ENCODE data around the gene CTR9. TPM values are rescaled to one million over a fixed set of nuclear protein-coding genes. Genes with fewer than 3 reads are reported as not detected.

Gene CTR9
- total RNA-seq, 4 donors from 2014 or later: 28.6 to 34.1 (median 30.5) TPM

GRCh38 chr11:10743354-10744000 is 7.6 kb upstream of the CTR9 start:
- no peaks in the 10 kb centered on the region for H3K36me3 ChIP-seq
- WGBS: 60% methylated on average over 13 of the region's 13 CpGs
- TF ChIP-seq EP300 (IDR thresholded peaks at IDR 0.05) (no peak), POLR2AphosphoS5 (IDR thresholded peaks at IDR 0.05) (no peak), POLR2A (IDR thresholded peaks at IDR 0.05) (no peak), CTCF (IDR thresholded peaks at IDR 0.05) (no peak)
- no peak overlapping the region for H3K4me3 ChIP-seq
- H3K27me3 ChIP-seq: no peaks in the 10 kb centered on the region
- no peaks in the 10 kb centered on the region for H3K9me3 ChIP-seq
- peaks cover 5% of the 10 kb centered on the region for H3K4me1 ChIP-seq
- DNase-seq (ENCODE audit: low spot score in 2 of 2): no peak
- no peak overlapping the region for H3K27ac ChIP-seq

DNA sequence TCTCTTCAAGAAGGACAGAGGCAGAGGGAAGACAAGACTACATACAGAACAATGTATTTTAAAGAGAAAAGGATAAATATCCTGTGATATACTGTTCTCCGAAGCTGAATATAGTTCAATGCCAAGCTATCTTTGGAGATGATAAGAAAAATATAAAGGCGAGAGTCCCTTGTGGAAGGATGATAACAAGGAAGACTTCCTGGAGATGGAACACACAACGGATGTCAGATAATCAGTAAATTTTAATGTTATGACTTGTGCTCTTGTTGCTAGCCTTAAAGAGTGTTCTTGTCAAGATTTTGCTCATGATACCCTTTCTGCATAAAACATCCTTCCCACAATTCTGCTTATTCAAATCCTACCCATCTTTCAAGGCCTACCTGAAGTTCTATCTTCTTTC is 6.8 kb upstream of the CTR9 start:
- no peak for TF ChIP-seq EP300 (IDR thresholded peaks at IDR 0.05)
- TF ChIP-seq POLR2A (IDR thresholded peaks at IDR 0.05): no peak
- TF ChIP-seq POLR2AphosphoS5 (IDR thresholded peaks at IDR 0.05): no peak
- no peak for TF ChIP-seq CTCF (IDR thresholded peaks at IDR 0.05)
- 91% methylated on average over 3 of the region's 3 CpGs for WGBS
- DNase-seq (ENCODE audit: low spot score in 2 of 2): no peak
- Histone ChIP-seq H3K36me3 (no peaks in the 10 kb centered on the region), H3K27ac (no peak overlapping the region), H3K27me3 (no peaks in the 10 kb centered on the region), H3K9me3 (no peaks in the 10 kb centered on the region), H3K4me1 (peaks cover 5% of the 10 kb centered on the region), H3K4me3 (no peak overlapping the region)

DNA sequence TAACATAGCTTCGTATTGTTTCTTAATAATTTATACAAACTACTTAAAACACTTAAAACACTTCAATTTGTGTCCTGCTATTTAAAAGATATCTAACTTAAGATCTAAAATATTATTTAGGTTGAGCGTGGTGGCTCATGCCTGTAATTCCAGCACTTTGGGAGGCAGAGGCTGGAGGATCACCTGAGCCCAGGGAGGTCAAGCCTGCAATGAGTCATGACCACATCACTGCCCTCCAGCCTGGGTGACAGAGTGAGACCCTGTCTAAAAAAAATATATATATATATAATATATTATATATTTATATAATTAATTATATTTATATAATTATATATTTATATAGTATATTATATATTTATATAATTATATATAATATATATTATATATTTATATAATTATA is 4.2 kb upstream of the CTR9 start:
- WGBS: 99% methylated on average over 2 of the region's 2 CpGs
- Histone ChIP-seq H3K4me3 (no peak overlapping the region), H3K36me3 (no peaks in the 10 kb centered on the region), H3K9me3 (no peaks in the 10 kb centered on the region), H3K27me3 (no peaks in the 10 kb centered on the region), H3K27ac (no peak overlapping the region), H3K4me1 (peaks cover 12% of the 10 kb centered on the region)
- DNase-seq (ENCODE audit: low spot score in 2 of 2): no peak
- TF ChIP-seq EP300 (IDR thresholded peaks at IDR 0.05) (no peak), CTCF (IDR thresholded peaks at IDR 0.05) (no peak), POLR2A (IDR thresholded peaks at IDR 0.05) (no peak), POLR2AphosphoS5 (IDR thresholded peaks at IDR 0.05) (no peak)

DNA sequence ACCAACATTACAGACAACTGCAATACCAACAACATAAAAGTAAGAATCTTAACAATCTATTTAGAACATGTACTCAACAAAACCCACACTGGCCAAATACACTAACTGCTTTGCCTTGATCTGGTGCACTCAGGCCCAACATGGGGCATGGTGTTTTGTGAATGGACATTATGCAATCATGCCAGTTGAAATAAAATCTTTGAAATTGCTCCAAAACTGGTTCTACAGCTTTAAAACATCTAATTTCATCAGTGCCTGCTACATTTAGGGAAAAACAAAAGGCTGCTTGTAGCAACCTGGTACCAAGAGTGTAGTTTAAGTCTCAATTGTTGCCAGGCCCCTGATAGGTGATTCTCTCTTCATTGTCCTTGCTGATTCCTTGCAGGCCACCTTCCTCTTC is 3.3 kb upstream of the CTR9 start:
- no peak for DNase-seq (ENCODE audit: low spot score in 2 of 2)
- no peaks in the 10 kb centered on the region for H3K36me3 ChIP-seq
- H3K4me1 ChIP-seq: peaks cover 16% of the 10 kb centered on the region
- TF ChIP-seq CTCF (IDR thresholded peaks at IDR 0.05) (no peak), EP300 (IDR thresholded peaks at IDR 0.05) (no peak), POLR2A (IDR thresholded peaks at IDR 0.05) (no peak)
- H3K9me3 ChIP-seq: no peaks in the 10 kb centered on the region
- no peaks in the 10 kb centered on the region for H3K27me3 ChIP-seq
- H3K4me3 ChIP-seq: no peak overlapping the region
- H3K27ac ChIP-seq: no peak overlapping the region

DNA sequence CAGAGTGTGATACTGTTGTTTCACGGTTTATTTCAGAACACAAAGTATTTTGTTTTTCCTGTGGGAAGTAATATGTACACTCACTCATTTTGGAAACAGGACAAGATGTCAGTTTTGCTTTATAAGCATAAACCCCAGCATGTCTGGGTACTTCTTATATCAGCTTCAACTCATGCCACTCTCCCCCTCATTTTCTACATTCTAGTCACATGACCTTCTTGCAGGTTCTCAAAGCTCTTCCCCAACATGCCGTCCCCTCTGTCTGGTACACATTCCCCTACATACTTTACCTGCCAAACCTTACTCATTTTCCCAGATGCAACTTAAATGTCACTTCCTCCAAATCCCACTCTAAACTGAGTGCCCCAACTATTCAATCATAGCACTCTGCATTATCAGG is 1.6 kb upstream of the CTR9 start:
- WGBS: 68% methylated on average over 2 of the region's 2 CpGs
- Histone ChIP-seq H3K4me1 (peaks cover 21% of the 10 kb centered on the region), H3K36me3 (peaks cover 8% of the 10 kb centered on the region), H3K4me3 (no peak overlapping the region), H3K27ac (no peak overlapping the region), H3K27me3 (no peaks in the 10 kb centered on the region), H3K9me3 (no peaks in the 10 kb centered on the region)
- no peak for DNase-seq (ENCODE audit: low spot score in 2 of 2)
- TF ChIP-seq EP300 (IDR thresholded peaks at IDR 0.05): no peak
- no peak for TF ChIP-seq POLR2A (IDR thresholded peaks at IDR 0.05)
- no peak for TF ChIP-seq POLR2AphosphoS5 (IDR thresholded peaks at IDR 0.05)
- TF ChIP-seq CTCF (IDR thresholded peaks at IDR 0.05): no peak

Data from suprapubic skin (tissue), 4 donors.